SH-SY5Y (cell line): ENCODE data around the gene FUT9.

Source experiments
- GATA2 ChIP-seq: IDR thresholded peaks from 2 replicates; pipeline ENCODE4 v1.6.1; 2011; ENCODE audit warnings: mild to moderate bottlenecking, low read depth, low read length
- GATA3 ChIP-seq: IDR thresholded peaks from 2 replicates; pipeline ENCODE4 v1.6.1; 2011; ENCODE audit warnings: low read depth, mild to moderate bottlenecking, low read length, moderate library complexity

GRCh38 chr6:95967594-95967993, 48.2 kb upstream of the FUT9 start:
- no peak for TF ChIP-seq GATA3
- TF ChIP-seq GATA2: no peak
